Liver (tissue), 3 donors: ENCODE results near the gene MAPK9.

ENCODE experiments used
- ATF3 ChIP-seq: IDR thresholded peaks from 2 replicates; pipeline ENCODE4 v1.6.1; 2016; ENCODE audit warnings: antibody characterized with exemption
- EGR1 ChIP-seq, 2 donors: IDR thresholded peaks; 2 replicates each; pipeline ENCODE4 v1.6.1; 2016 to 2018; ENCODE audit warnings: antibody characterized with exemption in 2 of 2, low read depth in 2 of 2
- GABPA ChIP-seq, 2 donors: IDR thresholded peaks in 1 of 2; conservative IDR thresholded peaks in 1 of 2; 2 replicates each; pipeline ENCODE4 v1.6.1; 2016; ENCODE audit warnings: antibody characterized with exemption in 2 of 2, mild to moderate bottlenecking in 1 of 2, moderate library complexity in 1 of 2
- HNF4A ChIP-seq, 2 donors: conservative IDR thresholded peaks; 2 replicates each; pipeline ENCODE4 v1.6.1; 2016; ENCODE audit warnings: antibody characterized with exemption in 2 of 2, mild to moderate bottlenecking in 2 of 2
- JUND ChIP-seq, 2 donors: IDR thresholded peaks; 2 replicates each; pipeline ENCODE4 v1.6.1; 2016; ENCODE audit warnings: antibody characterized with exemption in 2 of 2
- MAX ChIP-seq: IDR thresholded peaks from 2 replicates; pipeline ENCODE4 v1.6.1; 2016; ENCODE audit warnings: antibody characterized with exemption
- NR2F2 ChIP-seq: IDR thresholded peaks from 2 replicates; pipeline ENCODE4 v1.6.1; 2016; ENCODE audit warnings: antibody characterized with exemption
- RAD21 ChIP-seq, 2 donors: IDR thresholded peaks; 2 replicates each; pipeline ENCODE4 v1.6.1; 2016; ENCODE audit warnings: antibody characterized with exemption in 2 of 2, mild to moderate bottlenecking in 2 of 2
- RXRA ChIP-seq, 2 donors: IDR thresholded peaks; 2 replicates each; pipeline ENCODE4 v1.6.1; 2017 to 2018; ENCODE audit warnings: antibody characterized with exemption in 2 of 2, mild to moderate bottlenecking in 1 of 2
- TAF1 ChIP-seq: conservative IDR thresholded peaks from 2 replicates; pipeline ENCODE4 v1.6.1; 2016; ENCODE audit warnings: antibody characterized with exemption, mild to moderate bottlenecking
- YY1 ChIP-seq: IDR thresholded peaks from 2 replicates; pipeline ENCODE4 v1.6.1; 2016; ENCODE audit warnings: antibody characterized with exemption, mild to moderate bottlenecking
- ZBTB33 ChIP-seq: IDR thresholded peaks from 2 replicates; pipeline ENCODE4 v1.6.1; 2016; ENCODE audit warnings: antibody characterized with exemption
- TF ChIP-seq, protein P1 (sequence below): fragments of 150-350 bp; IDR thresholded peaks from 2 replicates; pipeline ENCODE4 v1.5.1; 2017; ENCODE audit warnings: improper control_type of control experiment, low read depth, low read length; ENCODE audit not compliant: missing input control
- TF ChIP-seq, protein P2 (sequence below): IDR thresholded peaks from 2 replicates; pipeline ENCODE4 v1.6.1; 2016; ENCODE audit warnings: antibody characterized with exemption, mild to moderate bottlenecking
- donor health status: healthy.
- donor health status: healthy.

GRCh38 chr5:180332051-180332517, 40.2 kb upstream of the MAPK9 start:
- TF ChIP-seq ATF3 (no peak), RAD21 (IDR thresholded peaks at IDR 0.05) (no peak), MAX (no peak), EGR1 (IDR thresholded peaks at IDR 0.05; ENCODE audit: low read depth in 2 of 2) (no peak), ZBTB33 (no peak), YY1 (no peak), NR2F2 (no peak), HNF4A (conservative IDR thresholded peaks at IDR 0.05) (no peak), JUND (IDR thresholded peaks at IDR 0.05) (no peak), TAF1 (no peak), GABPA (IDR thresholded peaks at IDR 0.05 in 1 of 2, conservative IDR thresholded peaks at IDR 0.05 in 1 of 2) (no peak), RXRA (IDR thresholded peaks at IDR 0.05) (no peak)
- TF ChIP-seq, protein P1, sequence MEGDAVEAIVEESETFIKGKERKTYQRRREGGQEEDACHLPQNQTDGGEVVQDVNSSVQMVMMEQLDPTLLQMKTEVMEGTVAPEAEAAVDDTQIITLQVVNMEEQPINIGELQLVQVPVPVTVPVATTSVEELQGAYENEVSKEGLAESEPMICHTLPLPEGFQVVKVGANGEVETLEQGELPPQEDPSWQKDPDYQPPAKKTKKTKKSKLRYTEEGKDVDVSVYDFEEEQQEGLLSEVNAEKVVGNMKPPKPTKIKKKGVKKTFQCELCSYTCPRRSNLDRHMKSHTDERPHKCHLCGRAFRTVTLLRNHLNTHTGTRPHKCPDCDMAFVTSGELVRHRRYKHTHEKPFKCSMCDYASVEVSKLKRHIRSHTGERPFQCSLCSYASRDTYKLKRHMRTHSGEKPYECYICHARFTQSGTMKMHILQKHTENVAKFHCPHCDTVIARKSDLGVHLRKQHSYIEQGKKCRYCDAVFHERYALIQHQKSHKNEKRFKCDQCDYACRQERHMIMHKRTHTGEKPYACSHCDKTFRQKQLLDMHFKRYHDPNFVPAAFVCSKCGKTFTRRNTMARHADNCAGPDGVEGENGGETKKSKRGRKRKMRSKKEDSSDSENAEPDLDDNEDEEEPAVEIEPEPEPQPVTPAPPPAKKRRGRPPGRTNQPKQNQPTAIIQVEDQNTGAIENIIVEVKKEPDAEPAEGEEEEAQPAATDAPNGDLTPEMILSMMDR, result no peak
- TF ChIP-seq, protein P2, sequence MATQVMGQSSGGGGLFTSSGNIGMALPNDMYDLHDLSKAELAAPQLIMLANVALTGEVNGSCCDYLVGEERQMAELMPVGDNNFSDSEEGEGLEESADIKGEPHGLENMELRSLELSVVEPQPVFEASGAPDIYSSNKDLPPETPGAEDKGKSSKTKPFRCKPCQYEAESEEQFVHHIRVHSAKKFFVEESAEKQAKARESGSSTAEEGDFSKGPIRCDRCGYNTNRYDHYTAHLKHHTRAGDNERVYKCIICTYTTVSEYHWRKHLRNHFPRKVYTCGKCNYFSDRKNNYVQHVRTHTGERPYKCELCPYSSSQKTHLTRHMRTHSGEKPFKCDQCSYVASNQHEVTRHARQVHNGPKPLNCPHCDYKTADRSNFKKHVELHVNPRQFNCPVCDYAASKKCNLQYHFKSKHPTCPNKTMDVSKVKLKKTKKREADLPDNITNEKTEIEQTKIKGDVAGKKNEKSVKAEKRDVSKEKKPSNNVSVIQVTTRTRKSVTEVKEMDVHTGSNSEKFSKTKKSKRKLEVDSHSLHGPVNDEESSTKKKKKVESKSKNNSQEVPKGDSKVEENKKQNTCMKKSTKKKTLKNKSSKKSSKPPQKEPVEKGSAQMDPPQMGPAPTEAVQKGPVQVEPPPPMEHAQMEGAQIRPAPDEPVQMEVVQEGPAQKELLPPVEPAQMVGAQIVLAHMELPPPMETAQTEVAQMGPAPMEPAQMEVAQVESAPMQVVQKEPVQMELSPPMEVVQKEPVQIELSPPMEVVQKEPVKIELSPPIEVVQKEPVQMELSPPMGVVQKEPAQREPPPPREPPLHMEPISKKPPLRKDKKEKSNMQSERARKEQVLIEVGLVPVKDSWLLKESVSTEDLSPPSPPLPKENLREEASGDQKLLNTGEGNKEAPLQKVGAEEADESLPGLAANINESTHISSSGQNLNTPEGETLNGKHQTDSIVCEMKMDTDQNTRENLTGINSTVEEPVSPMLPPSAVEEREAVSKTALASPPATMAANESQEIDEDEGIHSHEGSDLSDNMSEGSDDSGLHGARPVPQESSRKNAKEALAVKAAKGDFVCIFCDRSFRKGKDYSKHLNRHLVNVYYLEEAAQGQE, result no peak
